OCI-LY7 (cell line): ENCODE results near the gene C19orf25.

Experiments used
- EZH2phosphoT487 ChIP-seq: fragments of 200-600 bp; sonication (generic); IDR thresholded peaks from 2 replicates; pipeline ENCODE4 v1.6.1; 2018; ENCODE audit warnings: low read depth, borderline replicate concordance, mild to moderate bottlenecking, mixed run types, antibody characterized with exemption, low read length, moderate library complexity, mixed read lengths
- TF ChIP-seq, protein P1 (sequence below): fragments of 200-600 bp; sonication (generic); conservative IDR thresholded peaks from 2 replicates; pipeline ENCODE4 v1.5.1; 2014; ENCODE audit warnings: mild to moderate bottlenecking, antibody characterized with exemption, low read length, moderate library complexity, mixed read lengths

DNA sequence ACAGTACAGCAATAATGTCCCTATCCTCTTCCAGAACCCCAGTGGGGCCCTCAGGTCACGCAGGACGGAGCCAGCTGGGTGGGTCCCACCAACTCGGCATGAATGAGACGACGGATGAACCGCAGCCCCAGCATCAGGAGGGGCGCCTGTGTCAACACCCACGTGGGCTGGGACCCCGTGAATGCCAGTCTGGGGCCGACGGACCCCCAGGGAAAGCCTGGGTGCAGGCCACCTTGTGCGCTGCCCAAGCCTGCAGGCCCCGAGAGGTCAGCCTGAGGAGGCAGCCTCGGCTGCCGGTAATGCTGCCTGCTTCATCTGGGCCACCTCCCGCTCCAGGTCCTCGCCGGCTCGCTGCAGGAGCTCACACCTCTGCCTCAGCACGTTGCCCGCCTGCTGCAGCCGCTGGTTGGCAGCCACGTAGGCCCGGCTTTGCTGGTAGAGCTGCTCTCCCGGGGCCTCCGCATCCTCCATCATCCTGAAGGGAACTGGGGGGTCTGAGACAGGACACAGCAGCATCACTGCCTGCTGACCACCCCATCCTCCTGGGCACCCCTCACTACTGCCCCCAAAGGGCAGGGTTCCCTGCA lies 4.2 kb downstream of the C19orf25 start:
- TF ChIP-seq, protein P1, sequence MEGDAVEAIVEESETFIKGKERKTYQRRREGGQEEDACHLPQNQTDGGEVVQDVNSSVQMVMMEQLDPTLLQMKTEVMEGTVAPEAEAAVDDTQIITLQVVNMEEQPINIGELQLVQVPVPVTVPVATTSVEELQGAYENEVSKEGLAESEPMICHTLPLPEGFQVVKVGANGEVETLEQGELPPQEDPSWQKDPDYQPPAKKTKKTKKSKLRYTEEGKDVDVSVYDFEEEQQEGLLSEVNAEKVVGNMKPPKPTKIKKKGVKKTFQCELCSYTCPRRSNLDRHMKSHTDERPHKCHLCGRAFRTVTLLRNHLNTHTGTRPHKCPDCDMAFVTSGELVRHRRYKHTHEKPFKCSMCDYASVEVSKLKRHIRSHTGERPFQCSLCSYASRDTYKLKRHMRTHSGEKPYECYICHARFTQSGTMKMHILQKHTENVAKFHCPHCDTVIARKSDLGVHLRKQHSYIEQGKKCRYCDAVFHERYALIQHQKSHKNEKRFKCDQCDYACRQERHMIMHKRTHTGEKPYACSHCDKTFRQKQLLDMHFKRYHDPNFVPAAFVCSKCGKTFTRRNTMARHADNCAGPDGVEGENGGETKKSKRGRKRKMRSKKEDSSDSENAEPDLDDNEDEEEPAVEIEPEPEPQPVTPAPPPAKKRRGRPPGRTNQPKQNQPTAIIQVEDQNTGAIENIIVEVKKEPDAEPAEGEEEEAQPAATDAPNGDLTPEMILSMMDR: no peak
- no peak for TF ChIP-seq EZH2phosphoT487
